Measurements from ENCODE around the gene FANCB. TPM values are rescaled to one million over a fixed set of nuclear protein-coding genes. Genes with fewer than 3 reads are reported as not detected.

FANCB gene
- total and polyA plus RNA-seq, 2 of the 13 experiments (the other 11 are each of a cell fraction or from before 2014, with no cell fraction given): 1.0 to 5.8 TPM

DNA sequence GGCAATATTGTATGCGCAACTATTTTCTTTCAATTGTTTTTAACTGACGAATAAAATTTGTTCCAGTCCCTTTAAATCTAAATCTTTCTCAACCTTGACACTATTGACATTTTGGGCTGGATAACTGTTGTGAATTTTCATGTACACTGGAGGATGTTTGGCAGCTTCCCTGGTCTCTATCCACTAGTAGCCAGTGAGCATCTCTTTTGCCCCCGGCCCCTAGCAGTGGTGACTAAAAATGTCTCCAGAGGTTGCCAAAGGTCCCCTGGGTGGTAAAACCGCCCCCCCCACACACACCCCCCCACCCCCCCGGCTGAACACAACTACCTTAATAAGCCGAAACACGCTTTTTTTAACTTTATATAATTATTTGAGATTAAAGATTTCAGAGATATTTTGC, 514 bp downstream of the FANCB start:
- FAIRE-seq (peak; percentile 21), DNase-seq (ENCODE audit: low spot score) (no peak), ATAC-seq (no peak)
- 0 out of 2 replicates have a peak, but pooled peaks have one; percentile 0 for TF ChIP-seq KDM5A (IDR thresholded peaks at IDR 0.05; ENCODE audit: borderline replicate concordance, low read length)
- no peak for TF ChIP-seq ARNT (IDR thresholded peaks at IDR 0.05)
- TF ChIP-seq, protein P1, sequence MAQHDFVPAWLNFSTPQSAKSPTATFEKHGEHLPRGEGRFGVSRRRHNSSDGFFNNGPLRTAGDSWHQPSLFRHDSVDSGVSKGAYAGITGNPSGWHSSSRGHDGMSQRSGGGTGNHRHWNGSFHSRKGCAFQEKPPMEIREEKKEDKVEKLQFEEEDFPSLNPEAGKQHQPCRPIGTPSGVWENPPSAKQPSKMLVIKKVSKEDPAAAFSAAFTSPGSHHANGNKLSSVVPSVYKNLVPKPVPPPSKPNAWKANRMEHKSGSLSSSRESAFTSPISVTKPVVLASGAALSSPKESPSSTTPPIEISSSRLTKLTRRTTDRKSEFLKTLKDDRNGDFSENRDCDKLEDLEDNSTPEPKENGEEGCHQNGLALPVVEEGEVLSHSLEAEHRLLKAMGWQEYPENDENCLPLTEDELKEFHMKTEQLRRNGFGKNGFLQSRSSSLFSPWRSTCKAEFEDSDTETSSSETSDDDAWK (CRISPR knock-in tag; IDR thresholded peaks at IDR 0.05): no peak
- H2AFZ ChIP-seq (ENCODE audit: low read length): no peak overlapping the region
- BruUV-seq (replicated peaks): no TSS peak
- H3K36me3 ChIP-seq (replicated peaks in 1 of 2; ENCODE audit: control insufficient read depth in 1 of 2, insufficient read depth in 2 of 2, low read length in 2 of 2): no peaks in the 10 kb centered on the region
- H4K20me1 ChIP-seq (ENCODE audit: insufficient read depth, low read length): no peaks in the 10 kb centered on the region
- peaks cover 9% of the 10 kb centered on the region for H3K79me2 ChIP-seq (ENCODE audit: insufficient read depth, low read length)
- POLR2A ChIA-PET: no interaction called here
- in situ Hi-C loops (cut with HindIII; ENCODE audit: extremely low pct_ligation_motif_present, low pct_unique_long_range_greater_than_20kb): no loop called here
- no peak overlapping the region for H3K9ac ChIP-seq (ENCODE audit: insufficient read depth, low read depth, low read length)
- no peaks in the 10 kb centered on the region; a peak in 1 of 5 replicates for H3K27me3 ChIP-seq (ENCODE audit: control insufficient read depth in 1 of 2, insufficient read depth in 2 of 2, low read length in 2 of 2)
- WGBS (ENCODE audit: low lambda C conversion rate): 16% methylated on average over 6 of the region's 7 CpGs
- intact Hi-C loops (cut with micrococcal nuclease; ENCODE audit: unreplicated experiment): loop anchor here (5.0 to 10.0 kb wide), 2 partner anchors 115 to 1842 kb away; partner anchors contain the start of genes CTPS2 and SYAP1
- H3K4me1 ChIP-seq (ENCODE audit: insufficient read depth, low read length): peaks cover 10% of the 10 kb centered on the region; the same call in 1 of the 2 replicates
- no peak overlapping the region for H3K27ac ChIP-seq (ENCODE audit: extremely low read length, insufficient read depth, low read length)
- H3K9me3 ChIP-seq (ENCODE audit: low read length): peaks cover 3% of the 10 kb centered on the region; the same call in 1 of the 2 replicates
- CTCF ChIA-PET (ENCODE audit: low intra/inter-chr PET ratio, low total read pairs): no interaction called here
- peak overlapping the region; percentile 50 to 72 (median 70); a peak in 4 of 6 replicates for H3K4me3 ChIP-seq (replicated peaks in 1 of 3; ENCODE audit: insufficient read depth in 1 of 3, low read depth in 2 of 3, low read length in 3 of 3)
- peak overlapping the region; percentile 60 for H3K4me2 ChIP-seq (ENCODE audit: low read depth, low read length)

DNA sequence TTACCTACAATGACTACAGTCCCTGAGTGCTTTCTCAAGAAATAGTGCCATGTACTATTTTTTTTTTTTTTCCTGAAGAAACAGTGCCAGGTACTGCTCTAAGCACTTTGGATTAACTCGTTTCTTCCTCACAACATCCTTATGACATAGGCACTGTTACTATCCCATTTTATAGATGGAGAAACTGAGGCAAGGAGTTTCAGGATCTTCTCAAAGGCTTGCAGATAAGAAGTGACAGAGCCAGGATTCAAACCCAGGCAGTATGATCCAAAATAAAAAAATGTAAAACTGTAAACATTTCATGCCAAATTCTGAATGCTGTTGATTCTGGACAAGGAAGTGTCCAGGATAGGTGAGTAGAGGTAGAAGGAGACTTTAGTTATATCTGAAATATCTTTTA, 1.1 kb downstream of the FANCB start:
- BruUV-seq (replicated peaks): no TSS peak
- WGBS (ENCODE audit: low lambda C conversion rate): 76% methylated on average over 1 of the region's 1 CpG
- H4K20me1 ChIP-seq (ENCODE audit: insufficient read depth, low read length): no peaks in the 10 kb centered on the region
- H3K27ac ChIP-seq (ENCODE audit: extremely low read length, insufficient read depth, low read length): no peak overlapping the region
- in situ Hi-C loops (cut with HindIII; ENCODE audit: extremely low pct_ligation_motif_present, low pct_unique_long_range_greater_than_20kb) (no loop called here), intact Hi-C loops (cut with micrococcal nuclease; ENCODE audit: unreplicated experiment) (loop anchor here (5.0 to 10.0 kb wide), 2 partner anchors 114 to 1843 kb away; partner anchors contain the start of genes CTPS2 and SYAP1)
- no peaks in the 10 kb centered on the region; a peak in 1 of 5 replicates for H3K27me3 ChIP-seq (ENCODE audit: control insufficient read depth in 1 of 2, insufficient read depth in 2 of 2, low read length in 2 of 2)
- H3K36me3 ChIP-seq (replicated peaks in 1 of 2; ENCODE audit: control insufficient read depth in 1 of 2, insufficient read depth in 2 of 2, low read length in 2 of 2): no peaks in the 10 kb centered on the region
- FAIRE-seq (peak; percentile 34), DNase-seq (ENCODE audit: low spot score) (no peak), ATAC-seq (no peak)
- peak overlapping the region; percentile 47; the same call in 1 of the 2 replicates for H3K4me2 ChIP-seq (ENCODE audit: low read depth, low read length)
- ChIA-PET CTCF (ENCODE audit: low intra/inter-chr PET ratio, low total read pairs) (no interaction called here), POLR2A (no interaction called here)
- H3K9me3 ChIP-seq (ENCODE audit: low read length): peaks cover 8% of the 10 kb centered on the region; the same call in 1 of the 2 replicates
- peaks cover 10% of the 10 kb centered on the region; the same call in 1 of the 2 replicates for H3K4me1 ChIP-seq (ENCODE audit: insufficient read depth, low read length)
- H3K79me2 ChIP-seq (ENCODE audit: insufficient read depth, low read length): peaks cover 9% of the 10 kb centered on the region
- peak; percentile 51 for TF ChIP-seq ZNF629 (CRISPR knock-in tag; conservative IDR thresholded peaks at IDR 0.05)
- no peak for TF ChIP-seq RFXAP (CRISPR knock-in tag; IDR thresholded peaks at IDR 0.05; ENCODE audit: borderline replicate concordance)
- TF ChIP-seq IRF2 (CRISPR knock-in tag; IDR thresholded peaks at IDR 0.05): no peak
- no peak overlapping the region; a peak in 1 of 6 replicates for H3K4me3 ChIP-seq (replicated peaks in 1 of 3; ENCODE audit: insufficient read depth in 1 of 3, low read depth in 2 of 3, low read length in 3 of 3)
- no peak overlapping the region for H3K9ac ChIP-seq (ENCODE audit: insufficient read depth, low read depth, low read length)
- H2AFZ ChIP-seq (ENCODE audit: low read length): no peak overlapping the region
